Activated CD4-positive, alpha-beta T cell treated with anti-CD3 and anti-CD28 coated beads for 36 hours (primary cell): ENCODE results near the gene CFAP100. TPM values are rescaled to one million over a fixed set of nuclear protein-coding genes. Genes with fewer than 3 reads are reported as not detected.

Source experiments
- ATAC-seq: fragments of 200-7000 bp; cut with Tn5 transposase; one replicate; pipeline ENCODE4 v1.10.0; 2021; ENCODE audit warnings: mild to moderate bottlenecking, moderate library complexity
- CTCF ChIA-PET: fragments of 350-600 bp; sonication (Branson Sonifier 250); formaldehyde crosslinking; loops from one replicate; lab custom pipeline; 2021; ENCODE audit warnings: antibody characterized with exemption; lab: Charles Lee
- POLR2A ChIA-PET: fragments of 350-600 bp; sonication (Branson Sonifier 250); formaldehyde crosslinking; loops from one replicate; lab custom pipeline; 2021; ENCODE audit warnings: antibody characterized with exemption, inconsistent platforms; lab: Charles Lee
- DNase-seq: peaks from one replicate; pipeline ENCODE4 v3.0.0-alpha.2; 2020
- H3K27ac Mint-ChIP-seq: one replicate; pipeline ENCODE4 v1.8.0; 2021; ENCODE audit warnings: mixed read lengths
- H3K27me3 Mint-ChIP-seq: one replicate; pipeline ENCODE4 v1.8.0; 2021; ENCODE audit warnings: mixed read lengths
- H3K36me3 Mint-ChIP-seq: one replicate; pipeline ENCODE4 v1.8.0; 2021; ENCODE audit warnings: low read depth, mixed read lengths
- H3K4me1 Mint-ChIP-seq: one replicate; pipeline ENCODE4 v1.8.0; 2021; ENCODE audit warnings: mixed read lengths
- H3K4me3 Mint-ChIP-seq: one replicate; pipeline ENCODE4 v1.8.0; 2021; ENCODE audit warnings: mild to moderate bottlenecking, moderate library complexity, mixed read lengths
- H3K9me3 Mint-ChIP-seq: one replicate; pipeline ENCODE4 v1.8.0; 2021; ENCODE audit warnings: low read depth, mixed read lengths
- intact Hi-C, 2 experiments: fragments of 100-400 bp; cut with DNase I in 1 of 2; cut with micrococcal nuclease in 1 of 2; formaldehyde crosslinking; loops; one replicate each; pipeline versions ENCODE4 v1.14.2 to v1.15.1; 2022 to 2024; cut with DNase I, micrococcal nuclease
- total RNA-seq, 2 experiments: library from RNA; stranded (reverse); gene quantifications; one replicate each; pipeline ENCODE4 v1.2.3, GENCODE V29; 2021

CFAP100 gene
- total RNA-seq, 2 experiments from 2014 or later: not detected

- Mint-ChIP-seq H3K9me3 (no peaks in the 10 kb centered on the region), H3K36me3 (no peaks in the 10 kb centered on the region), H3K27ac (no peak overlapping the region), H3K4me1 (no peaks in the 10 kb centered on the region), H3K4me3 (no peak overlapping the region), H3K27me3 (peaks cover 33% of the 10 kb centered on the region)
- CTCF ChIA-PET: interaction anchor here (1.2 kb wide), 1 partner anchor 8 kb away, joined by 3 read pairs; no protein-coding TSS in a partner anchor
- POLR2A ChIA-PET: interaction anchor here (0.7 kb wide), 1 partner anchor 25 kb away, joined by 3 read pairs; no protein-coding TSS in a partner anchor
- intact Hi-C loops: no loop called here
- ATAC-seq (no peak), DNase-seq (no peak)
These were observed 1.8 kb downstream of the CFAP100 start for GRCh38 chr3:126396536-126396935.

- intact Hi-C loops: no loop called here
- ATAC-seq: no peak
- H3K27me3 Mint-ChIP-seq: peaks cover 27% of the 10 kb centered on the region
These were observed 3.1 kb downstream of the CFAP100 start for GRCh38 chr3:126397610-126398422.

GRCh38 chr3:126398423-126399350 is 4.0 kb downstream of the CFAP100 start:
- H3K9me3 Mint-ChIP-seq: no peaks in the 10 kb centered on the region
- ATAC-seq (no peak), DNase-seq (no peak)
- H3K27me3 Mint-ChIP-seq: peaks cover 21% of the 10 kb centered on the region
- H3K27ac Mint-ChIP-seq: no peak overlapping the region
- no peaks in the 10 kb centered on the region for H3K4me1 Mint-ChIP-seq
- H3K36me3 Mint-ChIP-seq: no peaks in the 10 kb centered on the region
- intact Hi-C loops: no loop called here
- POLR2A ChIA-PET: no interaction called here
- CTCF ChIA-PET: no interaction called here
- no peak overlapping the region for H3K4me3 Mint-ChIP-seq

More at GRCh38 chr3:126397610-126398422, 3.1 kb downstream of the CFAP100 start:
- Mint-ChIP-seq H3K4me3 (no peak overlapping the region), H3K36me3 (no peaks in the 10 kb centered on the region), H3K27ac (no peak overlapping the region), H3K9me3 (no peaks in the 10 kb centered on the region), H3K4me1 (no peaks in the 10 kb centered on the region)
- no peak for DNase-seq
- CTCF ChIA-PET: interaction anchor here (0.8 kb wide), 1 partner anchor 19 kb away, joined by 3 read pairs; no protein-coding TSS in a partner anchor
- POLR2A ChIA-PET: no interaction called here

GRCh38 chr3:126399351-126399735 is 4.6 kb downstream of the CFAP100 start:
- ATAC-seq (no peak), DNase-seq (no peak)
- ChIA-PET POLR2A (no interaction called here), CTCF (no interaction called here)
- H3K27me3 Mint-ChIP-seq: peaks cover 18% of the 10 kb centered on the region
- no peak overlapping the region for H3K4me3 Mint-ChIP-seq
- H3K4me1 Mint-ChIP-seq: no peaks in the 10 kb centered on the region
- H3K9me3 Mint-ChIP-seq: no peaks in the 10 kb centered on the region
- intact Hi-C loops: no loop called here
- H3K27ac Mint-ChIP-seq: no peak overlapping the region
- no peaks in the 10 kb centered on the region for H3K36me3 Mint-ChIP-seq

GRCh38 chr3:126399756-126400155 is 5.0 kb downstream of the CFAP100 start:
- H3K9me3 Mint-ChIP-seq: no peaks in the 10 kb centered on the region
- CTCF ChIA-PET: no interaction called here
- intact Hi-C loops: no loop called here
- no peak overlapping the region for H3K27ac Mint-ChIP-seq
- H3K4me1 Mint-ChIP-seq: no peaks in the 10 kb centered on the region
- H3K27me3 Mint-ChIP-seq: peaks cover 16% of the 10 kb centered on the region
- H3K4me3 Mint-ChIP-seq: no peak overlapping the region
- no peaks in the 10 kb centered on the region for H3K36me3 Mint-ChIP-seq
- DNase-seq (no peak), ATAC-seq (no peak)
- POLR2A ChIA-PET: no interaction called here

GRCh38 chr3:126401611-126402160 is 7.0 kb downstream of the CFAP100 start:
- H3K27ac Mint-ChIP-seq: no peak overlapping the region
- POLR2A ChIA-PET: no interaction called here
- no peak overlapping the region for H3K4me3 Mint-ChIP-seq
- H3K36me3 Mint-ChIP-seq: no peaks in the 10 kb centered on the region
- no peaks in the 10 kb centered on the region for H3K4me1 Mint-ChIP-seq
- H3K27me3 Mint-ChIP-seq: peaks cover 10% of the 10 kb centered on the region
- ATAC-seq (no peak), DNase-seq (no peak)
- intact Hi-C loops: no loop called here
- CTCF ChIA-PET: no interaction called here
- no peaks in the 10 kb centered on the region for H3K9me3 Mint-ChIP-seq

- H3K4me1 Mint-ChIP-seq: no peaks in the 10 kb centered on the region
- ChIA-PET POLR2A (no interaction called here), CTCF (no interaction called here)
- H3K36me3 Mint-ChIP-seq: no peaks in the 10 kb centered on the region
- H3K27ac Mint-ChIP-seq: no peak overlapping the region
- DNase-seq (no peak), ATAC-seq (no peak)
- H3K4me3 Mint-ChIP-seq: no peak overlapping the region
- H3K9me3 Mint-ChIP-seq: no peaks in the 10 kb centered on the region
- peaks cover 10% of the 10 kb centered on the region for H3K27me3 Mint-ChIP-seq
- intact Hi-C loops: no loop called here
These were observed 7.5 kb downstream of the CFAP100 start for GRCh38 chr3:126402178-126402577.

GRCh38 chr3:126402666-126403302 is 8.1 kb downstream of the CFAP100 start:
- H3K9me3 Mint-ChIP-seq: no peaks in the 10 kb centered on the region
- H3K36me3 Mint-ChIP-seq: no peaks in the 10 kb centered on the region
- POLR2A ChIA-PET: no interaction called here
- DNase-seq (no peak), ATAC-seq (no peak)
- no peak overlapping the region for H3K27ac Mint-ChIP-seq
- H3K4me3 Mint-ChIP-seq: no peak overlapping the region
- intact Hi-C loops: no loop called here
- no peaks in the 10 kb centered on the region for H3K4me1 Mint-ChIP-seq
- CTCF ChIA-PET: interaction anchor here (1.0 kb wide), 1 partner anchor 10 kb away, joined by 3 read pairs; no protein-coding TSS in a partner anchor
- peaks cover 12% of the 10 kb centered on the region for H3K27me3 Mint-ChIP-seq

GRCh38 chr3:126406389-126407296 is 11.9 kb downstream of the CFAP100 start:
- no peaks in the 10 kb centered on the region for H3K4me1 Mint-ChIP-seq
- ChIA-PET POLR2A (no interaction called here), CTCF (no interaction called here)
- no peaks in the 10 kb centered on the region for H3K9me3 Mint-ChIP-seq
- ATAC-seq (no peak), DNase-seq (no peak)
- no peak overlapping the region for H3K27ac Mint-ChIP-seq
- H3K36me3 Mint-ChIP-seq: no peaks in the 10 kb centered on the region
- intact Hi-C loops: no loop called here
- H3K27me3 Mint-ChIP-seq: peaks cover 25% of the 10 kb centered on the region
- no peak overlapping the region for H3K4me3 Mint-ChIP-seq

- no peaks in the 10 kb centered on the region for H3K9me3 Mint-ChIP-seq
- H3K27me3 Mint-ChIP-seq: peaks cover 29% of the 10 kb centered on the region
- H3K4me3 Mint-ChIP-seq: no peak overlapping the region
- H3K27ac Mint-ChIP-seq: no peak overlapping the region
- ChIA-PET CTCF (no interaction called here), POLR2A (no interaction called here)
- DNase-seq: no peak
- no peaks in the 10 kb centered on the region for H3K36me3 Mint-ChIP-seq
- H3K4me1 Mint-ChIP-seq: no peaks in the 10 kb centered on the region
- intact Hi-C loops: no loop called here
- no peak for ATAC-seq
These were observed 12.8 kb downstream of the CFAP100 start for GRCh38 chr3:126407412-126408044.
